Activated CD8-positive, alpha-beta T cell treated with anti-CD3 and anti-CD28 coated beads for 36 hours (primary cell): ENCODE results near the gene ZC3H11A. TPM values are rescaled to one million over a fixed set of nuclear protein-coding genes. Genes with fewer than 3 reads are reported as not detected.

Source experiments
- ATAC-seq: fragments of 200-7000 bp; cut with Tn5 transposase; one replicate; pipeline ENCODE4 v1.10.0; 2021; ENCODE audit warnings: mild to moderate bottlenecking, moderate library complexity
- CTCF ChIA-PET: fragments of 350-600 bp; sonication (Branson Sonifier 250); formaldehyde crosslinking; loops from one replicate; lab custom pipeline; 2021; ENCODE audit warnings: antibody characterized with exemption; lab: Charles Lee
- POLR2A ChIA-PET: fragments of 350-600 bp; sonication (Branson Sonifier 250); formaldehyde crosslinking; loops from one replicate; lab custom pipeline; 2021; ENCODE audit warnings: antibody characterized with exemption; lab: Charles Lee
- DNase-seq: peaks from one replicate; pipeline ENCODE4 v3.0.0-alpha.2; 2020
- H3K27ac Mint-ChIP-seq: one replicate; pipeline ENCODE4 v1.8.0; 2021; ENCODE audit warnings: mild to moderate bottlenecking, mixed read lengths
- H3K27me3 Mint-ChIP-seq: one replicate; pipeline ENCODE4 v1.8.0; 2021; ENCODE audit warnings: mixed read lengths
- H3K36me3 Mint-ChIP-seq: one replicate; pipeline ENCODE4 v1.8.0; 2021; ENCODE audit warnings: low read depth, mixed read lengths
- H3K4me1 Mint-ChIP-seq: one replicate; pipeline ENCODE4 v1.8.0; 2021; ENCODE audit warnings: low read depth, mixed read lengths
- H3K4me3 Mint-ChIP-seq: one replicate; pipeline ENCODE4 v1.8.0; 2021; ENCODE audit warnings: mild to moderate bottlenecking, moderate library complexity, mixed read lengths
- H3K9me3 Mint-ChIP-seq: one replicate; pipeline ENCODE4 v1.8.0; 2021; ENCODE audit warnings: mixed read lengths
- CTCF ChIP-seq: fragments of 200-600 bp; IDR thresholded peaks from one replicate; pipeline ENCODE4 v1.8.0; 2022; ENCODE audit warnings: antibody characterized with exemption, mild to moderate bottlenecking
- intact Hi-C: fragments of 100-400 bp; cut with micrococcal nuclease; formaldehyde crosslinking; loops from one replicate; pipeline ENCODE4 v1.10.0; 2022
- total RNA-seq, 2 experiments: library from RNA; stranded (reverse); gene quantifications; one replicate each; pipeline ENCODE4 v1.2.3, GENCODE V29; 2021

Gene ZC3H11A
- total RNA-seq, 2 experiments from 2014 or later = 77.9 to 83.1 TPM

- no peak for DNase-seq
- no peak overlapping the region for H3K27ac Mint-ChIP-seq
- intact Hi-C loops = no loop called here
- peaks cover 8% of the 10 kb centered on the region for H3K9me3 Mint-ChIP-seq
- CTCF ChIA-PET = no interaction called here
- H3K27me3 Mint-ChIP-seq = no peaks in the 10 kb centered on the region
- peak overlapping the region; percentile 90 for H3K4me3 Mint-ChIP-seq
- TF ChIP-seq CTCF = no peak
- no peak for ATAC-seq
- H3K4me1 Mint-ChIP-seq = peaks cover 58% of the 10 kb centered on the region
- POLR2A ChIA-PET = interaction anchor here (1.2 to 2.0 kb wide), 3 partner anchors 14 to 33 kb away, joined by 5 read pairs; partner anchors contain the start of gene LAX1
- H3K36me3 Mint-ChIP-seq = peaks cover 54% of the 10 kb centered on the region
Measured at GRCh38 chr1:203797948-203798655, 2.7 kb downstream of the ZC3H11A start.

DNA sequence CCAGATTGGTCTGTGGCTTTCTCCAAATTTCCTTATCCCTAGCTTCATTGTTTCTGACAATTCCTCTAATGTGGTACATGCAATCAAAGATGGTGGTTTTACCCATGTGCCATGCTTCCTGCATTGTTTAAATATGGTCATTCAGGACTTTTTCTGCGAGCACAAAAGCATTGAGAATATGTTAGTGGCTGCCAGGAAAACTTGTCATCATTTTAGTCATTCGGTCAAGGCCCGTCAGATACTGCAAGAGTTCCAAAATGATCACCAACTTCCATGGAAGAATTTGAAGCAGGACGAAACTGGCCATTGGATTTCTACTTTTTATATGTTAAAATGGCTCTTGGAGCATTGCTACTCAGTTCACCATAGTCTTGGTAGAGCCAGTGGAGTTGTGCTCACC is 3.7 kb downstream of the ZC3H11A start:
- no peak for DNase-seq
- POLR2A ChIA-PET = interaction anchor here (1.2 kb wide), 1 partner anchor 34 kb away, joined by 5 read pairs; the partner anchor contains the start of gene LAX1
- Mint-ChIP-seq H3K4me1 (peaks cover 62% of the 10 kb centered on the region), H3K4me3 (no peak overlapping the region), H3K9me3 (peaks cover 8% of the 10 kb centered on the region), H3K36me3 (peaks cover 62% of the 10 kb centered on the region), H3K27me3 (no peaks in the 10 kb centered on the region), H3K27ac (no peak overlapping the region)
- CTCF ChIA-PET = no interaction called here
- no peak for ATAC-seq
- intact Hi-C loops = no loop called here
- TF ChIP-seq CTCF = no peak

GRCh38 chr1:203799971-203800370 is 4.5 kb downstream of the ZC3H11A start:
- ChIA-PET POLR2A (interaction anchor here (0.8 to 1.3 kb wide), 2 partner anchors 10 to 34 kb away, joined by 3 to 5 read pairs; partner anchors contain the start of gene LAX1), CTCF (no interaction called here)
- peaks cover 8% of the 10 kb centered on the region for H3K9me3 Mint-ChIP-seq
- no peak for DNase-seq
- no peaks in the 10 kb centered on the region for H3K27me3 Mint-ChIP-seq
- peaks cover 67% of the 10 kb centered on the region for H3K36me3 Mint-ChIP-seq
- peaks cover 63% of the 10 kb centered on the region for H3K4me1 Mint-ChIP-seq
- no peak overlapping the region for H3K4me3 Mint-ChIP-seq
- no peak for ATAC-seq
- peak overlapping the region; percentile 26 for H3K27ac Mint-ChIP-seq
- no peak for TF ChIP-seq CTCF
- intact Hi-C loops = no loop called here

GRCh38 chr1:203805689-203806088 is 10.3 kb downstream of the ZC3H11A start:
- H3K4me1 Mint-ChIP-seq = peaks cover 35% of the 10 kb centered on the region
- DNase-seq = no peak
- POLR2A ChIA-PET = no interaction called here
- intact Hi-C loops = no loop called here
- H3K9me3 Mint-ChIP-seq = no peaks in the 10 kb centered on the region
- H3K4me3 Mint-ChIP-seq = no peak overlapping the region
- TF ChIP-seq CTCF = no peak
- CTCF ChIA-PET = interaction anchor here (0.6 kb wide), 1 partner anchor 18 kb away, joined by 3 read pairs; no protein-coding TSS in a partner anchor
- no peak overlapping the region for H3K27ac Mint-ChIP-seq
- H3K27me3 Mint-ChIP-seq = no peaks in the 10 kb centered on the region
- no peak for ATAC-seq
- H3K36me3 Mint-ChIP-seq = peaks cover 47% of the 10 kb centered on the region

GRCh38 chr1:203807196-203807595 is 11.8 kb downstream of the ZC3H11A start:
- no peaks in the 10 kb centered on the region for H3K27me3 Mint-ChIP-seq
- no peak overlapping the region for H3K27ac Mint-ChIP-seq
- no peak for TF ChIP-seq CTCF
- no peak for ATAC-seq
- H3K9me3 Mint-ChIP-seq = no peaks in the 10 kb centered on the region
- H3K4me3 Mint-ChIP-seq = no peak overlapping the region
- no peak for DNase-seq
- H3K4me1 Mint-ChIP-seq = peaks cover 35% of the 10 kb centered on the region
- ChIA-PET CTCF (no interaction called here), POLR2A (interaction anchor here (1.0 to 1.8 kb wide), 2 partner anchors 42 to 130 kb away, joined by 3 to 7 read pairs; partner anchors contain the start of gene LAX1)
- intact Hi-C loops = no loop called here
- peaks cover 52% of the 10 kb centered on the region for H3K36me3 Mint-ChIP-seq
